ENCODE measurements around the gene DGKQ.

GRCh38 chr4:989722-990471, 16.5 kb upstream of the DGKQ start:
- TF ChIP-seq, protein P1, sequence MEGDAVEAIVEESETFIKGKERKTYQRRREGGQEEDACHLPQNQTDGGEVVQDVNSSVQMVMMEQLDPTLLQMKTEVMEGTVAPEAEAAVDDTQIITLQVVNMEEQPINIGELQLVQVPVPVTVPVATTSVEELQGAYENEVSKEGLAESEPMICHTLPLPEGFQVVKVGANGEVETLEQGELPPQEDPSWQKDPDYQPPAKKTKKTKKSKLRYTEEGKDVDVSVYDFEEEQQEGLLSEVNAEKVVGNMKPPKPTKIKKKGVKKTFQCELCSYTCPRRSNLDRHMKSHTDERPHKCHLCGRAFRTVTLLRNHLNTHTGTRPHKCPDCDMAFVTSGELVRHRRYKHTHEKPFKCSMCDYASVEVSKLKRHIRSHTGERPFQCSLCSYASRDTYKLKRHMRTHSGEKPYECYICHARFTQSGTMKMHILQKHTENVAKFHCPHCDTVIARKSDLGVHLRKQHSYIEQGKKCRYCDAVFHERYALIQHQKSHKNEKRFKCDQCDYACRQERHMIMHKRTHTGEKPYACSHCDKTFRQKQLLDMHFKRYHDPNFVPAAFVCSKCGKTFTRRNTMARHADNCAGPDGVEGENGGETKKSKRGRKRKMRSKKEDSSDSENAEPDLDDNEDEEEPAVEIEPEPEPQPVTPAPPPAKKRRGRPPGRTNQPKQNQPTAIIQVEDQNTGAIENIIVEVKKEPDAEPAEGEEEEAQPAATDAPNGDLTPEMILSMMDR (IDR thresholded peaks at IDR 0.05), result no peak
- no peak for TF ChIP-seq POLR2A (IDR thresholded peaks at IDR 0.05)
